Upper lobe of left lung (tissue), 6 donors: ENCODE data around the gene ELF1. TPM values are rescaled to one million over a fixed set of nuclear protein-coding genes. Genes with fewer than 3 reads are reported as not detected.

Source experiments
- ATAC-seq, 2 donors: fragments of 200-7000 bp; cut with Tn5 transposase; one replicate each; pipeline ENCODE4 v1.9.1; 2022; ENCODE audit warnings: mild to moderate bottlenecking in 2 of 2, moderate library complexity in 2 of 2; ENCODE audit not compliant: low FRiP score in 2 of 2
- DNase-seq, 2 donors: peaks; one replicate each; pipeline ENCODE4 v3.0.0-alpha.2; 2019 to 2020
- H3K27ac ChIP-seq, 4 donors: fragments of 200-600 bp; sonication (generic); one replicate each; pipeline ENCODE4 v1.5.1; 2016 to 2019
- H3K27me3 ChIP-seq, 4 donors: fragments of 200-600 bp; sonication (generic); one replicate each; pipeline ENCODE4 v1.5.1; 2017 to 2019
- H3K36me3 ChIP-seq, 4 donors: fragments of 200-600 bp; sonication (generic); one replicate each; pipeline ENCODE4 v1.5.1; 2016 to 2019
- H3K4me1 ChIP-seq, 4 donors: fragments of 200-600 bp; sonication (generic); one replicate each; pipeline ENCODE4 v1.5.1; 2018 to 2019
- H3K4me3 ChIP-seq, 4 donors: fragments of 200-600 bp; sonication (generic); one replicate each; pipeline ENCODE4 v1.5.1; 2017 to 2019; ENCODE audit warnings: mild to moderate bottlenecking in 2 of 4, moderate library complexity in 1 of 4
- H3K9me3 ChIP-seq, 4 donors: fragments of 200-600 bp; sonication (generic); one replicate each; pipeline ENCODE4 v1.5.1; 2018 to 2019
- EP300 ChIP-seq, 4 donors: sonication (generic); formaldehyde crosslinking; IDR thresholded peaks; one replicate each; pipeline ENCODE4 v1.5.1; 2017; ENCODE audit warnings: antibody characterized with exemption in 4 of 4, control low read depth in 2 of 4
- POLR2A ChIP-seq, 4 donors: fragments of 450-650 bp; IDR thresholded peaks; one replicate each; pipeline ENCODE4 v1.5.1; 2016 to 2017; ENCODE audit warnings: antibody characterized with exemption in 4 of 4, mild to moderate bottlenecking in 2 of 4
- POLR2AphosphoS5 ChIP-seq, 2 donors: sonication (generic); formaldehyde crosslinking; IDR thresholded peaks; one replicate each; pipeline ENCODE4 v1.5.1; 2017; ENCODE audit warnings: antibody characterized with exemption in 2 of 2
- WGBS, 2 donors: methylation state at CpG; one replicate each; pipeline ENCODE4 v1.1.5; 2017 to 2018; 5-methylcytosine and 5-hydroxymethylcytosine counted together
- total RNA-seq, 6 donors: library from RNA; depleted of rRNA in 4 of 6; stranded (reverse); fragments of >200 nt in 4 of 6; gene quantifications; one replicate each; pipeline versions ENCODE4 v1.1.0 to v1.2.1, GENCODE V29; 2016 to 2021
- TF ChIP-seq, protein P1 (sequence below), 6 experiments: fragments of 450-650 bp in 4 of 6; fragments of 200-600 bp in 2 of 6; sonication (generic) in 2 of 6; IDR thresholded peaks; one replicate each; pipeline ENCODE4 v1.5.1; 2016 to 2019; ENCODE audit warnings: antibody characterized with exemption in 6 of 6
- donor health status: DM: no; HTN: no; CAD: no; lungs with moderate emphysema.
- donor health status: DM: no; HTN: yes; CAD: no; lungs with severe emphysema.

Gene ELF1
- total RNA-seq, 6 donors from 2014 or later, result 52.6 to 134 (median 78.6) TPM

DNA sequence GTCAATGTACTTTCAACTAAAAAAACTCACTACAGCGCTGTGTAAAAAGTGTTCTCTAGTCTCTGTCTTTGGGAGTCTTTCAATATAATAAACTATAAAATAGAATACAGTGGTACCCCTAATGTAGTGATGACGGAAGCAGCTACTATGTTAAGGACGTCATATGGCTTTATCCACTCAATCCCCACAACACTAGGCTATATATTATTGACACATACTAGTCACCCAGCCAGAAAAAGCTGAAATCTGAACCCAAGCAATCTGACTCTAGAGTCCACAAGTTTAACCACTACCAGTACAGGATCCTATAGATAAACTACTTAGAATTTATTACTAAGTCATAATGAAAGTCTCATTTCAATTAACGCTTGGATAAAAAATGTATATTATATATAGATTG lies 48.3 kb downstream of the ELF1 start:
- H3K27ac ChIP-seq, result no peak overlapping the region
- no peak overlapping the region for H3K4me3 ChIP-seq
- peaks cover 78 to 99% (median 85%) of the 10 kb centered on the region in 4 donors for H3K4me1 ChIP-seq
- H3K27me3 ChIP-seq, result no peaks in the 10 kb centered on the region
- no peak for TF ChIP-seq POLR2A (IDR thresholded peaks at IDR 0.05)
- no peak for TF ChIP-seq EP300 (IDR thresholded peaks at IDR 0.05)
- TF ChIP-seq, protein P1, sequence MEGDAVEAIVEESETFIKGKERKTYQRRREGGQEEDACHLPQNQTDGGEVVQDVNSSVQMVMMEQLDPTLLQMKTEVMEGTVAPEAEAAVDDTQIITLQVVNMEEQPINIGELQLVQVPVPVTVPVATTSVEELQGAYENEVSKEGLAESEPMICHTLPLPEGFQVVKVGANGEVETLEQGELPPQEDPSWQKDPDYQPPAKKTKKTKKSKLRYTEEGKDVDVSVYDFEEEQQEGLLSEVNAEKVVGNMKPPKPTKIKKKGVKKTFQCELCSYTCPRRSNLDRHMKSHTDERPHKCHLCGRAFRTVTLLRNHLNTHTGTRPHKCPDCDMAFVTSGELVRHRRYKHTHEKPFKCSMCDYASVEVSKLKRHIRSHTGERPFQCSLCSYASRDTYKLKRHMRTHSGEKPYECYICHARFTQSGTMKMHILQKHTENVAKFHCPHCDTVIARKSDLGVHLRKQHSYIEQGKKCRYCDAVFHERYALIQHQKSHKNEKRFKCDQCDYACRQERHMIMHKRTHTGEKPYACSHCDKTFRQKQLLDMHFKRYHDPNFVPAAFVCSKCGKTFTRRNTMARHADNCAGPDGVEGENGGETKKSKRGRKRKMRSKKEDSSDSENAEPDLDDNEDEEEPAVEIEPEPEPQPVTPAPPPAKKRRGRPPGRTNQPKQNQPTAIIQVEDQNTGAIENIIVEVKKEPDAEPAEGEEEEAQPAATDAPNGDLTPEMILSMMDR (IDR thresholded peaks at IDR 0.05), result no peak
- TF ChIP-seq POLR2AphosphoS5 (IDR thresholded peaks at IDR 0.05), result no peak
- DNase-seq, result no peak
- no peak for ATAC-seq
- H3K9me3 ChIP-seq, result no peaks in the 10 kb centered on the region
- H3K36me3 ChIP-seq, result no peaks in the 10 kb centered on the region
- 83 to 84% methylated on average over 4 of the region's 4 CpGs for WGBS, 2 donors

DNA sequence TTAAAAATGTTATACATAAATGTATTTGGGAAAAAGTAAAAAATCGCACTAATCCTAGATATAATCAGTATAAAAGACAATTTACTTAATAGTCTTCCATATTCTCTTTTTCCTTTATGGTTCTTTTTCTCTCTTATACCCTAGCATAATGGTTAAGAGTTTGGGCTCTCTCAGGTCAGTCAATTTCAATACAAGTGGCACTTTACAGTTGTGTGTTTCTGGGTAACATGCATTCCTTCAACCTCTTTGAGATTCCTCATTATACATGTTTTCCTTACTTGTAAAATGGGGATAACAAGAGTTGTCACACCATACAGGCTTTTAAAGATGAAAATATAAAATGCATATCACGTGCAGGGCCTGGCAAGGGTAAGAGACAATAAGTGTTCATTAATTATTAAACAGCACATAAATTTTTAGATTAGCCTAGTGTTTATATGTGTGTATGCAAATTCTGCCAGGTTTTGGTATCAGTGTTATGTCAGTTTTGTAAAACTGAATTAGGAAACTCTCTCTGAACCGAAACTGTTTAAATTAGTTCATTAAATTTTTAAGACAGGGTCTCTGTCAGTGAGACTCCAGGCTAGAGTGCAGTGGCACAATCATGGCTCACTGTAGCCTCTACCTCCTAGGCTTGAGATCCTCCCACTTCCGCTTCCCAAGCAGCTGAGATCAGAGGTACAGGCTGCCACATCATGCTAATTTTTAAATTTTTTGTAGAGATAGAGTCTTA lies 49.8 kb downstream of the ELF1 start:
- ATAC-seq (peak; percentile 62 to 68), DNase-seq (peak in 1 of 2 donors; percentile 50)
- 59 to 67% methylated on average over 4 of the region's 4 CpGs for WGBS, 2 donors
- no peak overlapping the region for H3K4me3 ChIP-seq
- H3K4me1 ChIP-seq, result peaks cover 76 to 95% (median 79%) of the 10 kb centered on the region in 4 donors
- no peak for TF ChIP-seq POLR2A (IDR thresholded peaks at IDR 0.05)
- TF ChIP-seq, protein P1 (IDR thresholded peaks at IDR 0.05), result no peak
- no peak for TF ChIP-seq EP300 (IDR thresholded peaks at IDR 0.05)
- TF ChIP-seq POLR2AphosphoS5 (IDR thresholded peaks at IDR 0.05), result no peak
- peak overlapping the region in 3 of 4 donors; percentile 12 to 40 (median 38) for H3K27ac ChIP-seq
- no peaks in the 10 kb centered on the region for H3K9me3 ChIP-seq
- no peaks in the 10 kb centered on the region for H3K27me3 ChIP-seq
- H3K36me3 ChIP-seq, result no peaks in the 10 kb centered on the region

DNA sequence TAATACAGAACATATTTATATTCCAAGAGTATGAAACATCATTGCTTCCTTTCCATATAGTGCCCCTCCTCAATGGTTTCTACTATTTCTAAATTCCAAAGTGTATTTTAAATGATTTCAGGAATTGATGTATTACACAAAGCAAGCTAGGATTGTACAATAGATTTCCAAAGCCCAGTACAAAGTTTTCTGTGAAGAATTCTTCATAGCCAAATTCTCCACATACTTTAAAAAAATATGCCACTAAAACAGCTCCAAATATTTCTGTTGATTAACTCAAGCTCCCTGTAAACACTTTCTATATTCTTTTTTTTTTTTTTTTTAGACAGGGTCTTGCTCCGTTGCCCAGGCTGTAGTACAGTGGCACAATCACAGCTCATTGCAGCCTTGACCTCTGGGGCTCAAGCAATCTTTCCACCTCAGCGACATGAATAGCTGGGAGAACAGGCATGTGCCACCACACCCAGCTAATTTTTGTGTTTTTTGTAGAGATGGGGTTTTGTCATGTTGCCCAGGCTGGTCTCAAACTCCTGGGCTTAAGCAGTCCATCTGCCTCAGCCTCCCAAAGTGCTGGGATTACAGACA lies 50.6 kb downstream of the ELF1 start:
- no peak for DNase-seq
- no peak for ATAC-seq
- TF ChIP-seq POLR2AphosphoS5 (IDR thresholded peaks at IDR 0.05) (no peak), EP300 (IDR thresholded peaks at IDR 0.05) (no peak), POLR2A (IDR thresholded peaks at IDR 0.05) (no peak)
- TF ChIP-seq, protein P1 (IDR thresholded peaks at IDR 0.05), result no peak
- no peak overlapping the region for H3K4me3 ChIP-seq
- H3K4me1 ChIP-seq, result peaks cover 75 to 95% (median 77%) of the 10 kb centered on the region in 4 donors
- no peaks in the 10 kb centered on the region for H3K36me3 ChIP-seq
- no peaks in the 10 kb centered on the region for H3K27me3 ChIP-seq
- peak overlapping the region in 2 of 4 donors; percentile 38 to 40 for H3K27ac ChIP-seq
- no peaks in the 10 kb centered on the region for H3K9me3 ChIP-seq
- 48 to 57% methylated on average over 2 of the region's 2 CpGs for WGBS, 2 donors

DNA sequence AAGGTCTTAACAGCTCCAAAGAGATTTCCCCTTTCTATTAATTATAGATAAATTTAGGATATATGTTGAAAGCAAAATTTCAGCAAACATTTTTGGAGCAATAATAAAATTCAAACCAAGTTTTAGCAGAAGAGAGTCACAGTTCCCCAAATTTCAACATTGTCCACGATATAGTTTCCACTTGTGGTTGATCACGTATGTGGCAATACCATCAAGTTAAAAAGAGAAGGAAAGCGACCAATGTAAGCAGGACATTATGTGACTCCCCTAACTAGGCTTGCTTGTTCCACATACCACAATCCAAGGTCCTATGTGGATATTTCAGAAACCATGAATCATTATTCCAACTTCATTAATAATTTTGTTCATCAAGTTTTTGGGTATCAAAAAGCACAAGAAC lies 52.8 kb downstream of the ELF1 start:
- no peaks in the 10 kb centered on the region for H3K27me3 ChIP-seq
- H3K36me3 ChIP-seq, result peaks cover 0 to 3% (median 0%) of the 10 kb centered on the region in 4 donors
- no peak for TF ChIP-seq EP300 (IDR thresholded peaks at IDR 0.05)
- no peak for TF ChIP-seq POLR2A (IDR thresholded peaks at IDR 0.05)
- TF ChIP-seq, protein P1 (IDR thresholded peaks at IDR 0.05), result no peak
- TF ChIP-seq POLR2AphosphoS5 (IDR thresholded peaks at IDR 0.05), result no peak
- H3K27ac ChIP-seq, result peak overlapping the region in 1 of 4 donors; percentile 53
- H3K4me1 ChIP-seq, result peaks cover 71 to 88% (median 85%) of the 10 kb centered on the region in 4 donors
- ATAC-seq (peak in 1 of 2 donors; percentile 77), DNase-seq (no peak)
- H3K4me3 ChIP-seq, result no peak overlapping the region
- no peaks in the 10 kb centered on the region for H3K9me3 ChIP-seq
- 58 to 62% methylated on average over 3 of the region's 3 CpGs for WGBS, 2 donors
